Renal cortex interstitium (tissue), 11 donors: ENCODE measurements around the gene NLGN3. TPM values are rescaled to one million over a fixed set of nuclear protein-coding genes. Genes with fewer than 3 reads are reported as not detected.
A peak's percentile ranks its signal among the peaks of the same experiment; 100 is the strongest.
"Not testable (repeated sequence)": the region's sequence is repeated elsewhere in the genome, so short reads cannot be mapped to it uniquely, and the experiment has no call there.

Experiments
- DNase-seq, 11 donors: peaks; one replicate each; pipeline ENCODE4 v3.0.0-alpha.2; 2013; ENCODE audit warnings: low read depth in 9 of 11, low spot score in 4 of 11; ENCODE audit errors: extremely low read depth in 1 of 11
- polyA plus RNA-seq, 3 donors: library from polyadenylated mRNA; unstranded; fragments of 120-200 nt; gene quantifications; one replicate each; pipeline ENCODE4 v1.2.1, GENCODE V29; 2013; ENCODE audit not compliant: insufficient read length in 3 of 3

NLGN3 gene
- polyA plus RNA-seq, 3 donors: 3.9 to 6.3 (median 4.0) TPM

GRCh38 chrX:71164071-71164470 is 19.4 kb downstream of the NLGN3 start:
- no peak for DNase-seq

- no peak for DNase-seq
These were observed 21.8 kb downstream of the NLGN3 start for GRCh38 chrX:71166461-71166860.

GRCh38 chrX:71167031-71167781 is 22.6 kb downstream of the NLGN3 start:
- no peak for DNase-seq

- DNase-seq: no peak
These were observed 23.5 kb downstream of the NLGN3 start for GRCh38 chrX:71168134-71168533.

GRCh38 chrX:71169586-71169985 is 24.9 kb downstream of the NLGN3 start:
- no peak for DNase-seq

GRCh38 chrX:71170660-71171059 is 26.0 kb downstream of the NLGN3 start:
- no peak for DNase-seq

GRCh38 chrX:71171110-71171801 is 26.6 kb downstream of the NLGN3 start:
- DNase-seq: no peak

- no peak for DNase-seq
These were observed 28.8 kb downstream of the NLGN3 start for GRCh38 chrX:71173440-71173839.

- DNase-seq: no peak
These were observed 30.2 kb downstream of the NLGN3 start for GRCh38 chrX:71174795-71175194.

GRCh38 chrX:71175531-71175930 is 30.9 kb downstream of the NLGN3 start:
- DNase-seq: no peak

GRCh38 chrX:71177327-71177726 is 32.7 kb downstream of the NLGN3 start:
- DNase-seq: no peak

- peak in 7 of 11 donors; percentile 25 to 66 (median 57) for DNase-seq
These were observed 34.3 kb downstream of the NLGN3 start for GRCh38 chrX:71178908-71179307.

- not testable (repeated sequence) for DNase-seq
These were observed 36.1 kb downstream of the NLGN3 start for GRCh38 chrX:71180579-71181265.

- no peak for DNase-seq
These were observed 36.9 kb downstream of the NLGN3 start for GRCh38 chrX:71181558-71181909.

GRCh38 chrX:71181910-71182799 is 37.5 kb downstream of the NLGN3 start:
- peak; percentile 72 to 95 (median 86) for DNase-seq

- DNase-seq: peak in 1 of 11 donors; percentile 3
These were observed 38.2 kb downstream of the NLGN3 start for GRCh38 chrX:71182871-71183270.

- DNase-seq: peak in 4 of 11 donors; percentile 26 to 52 (median 36)
These were observed 38.7 kb downstream of the NLGN3 start for GRCh38 chrX:71183341-71183740.

- DNase-seq: no peak
These were observed 39.5 kb downstream of the NLGN3 start for GRCh38 chrX:71184092-71184491.
